ENCODE data around the gene TNNT1. TPM values are rescaled to one million over a fixed set of nuclear protein-coding genes. Genes with fewer than 3 reads are reported as not detected.
A peak's percentile ranks its signal among the peaks of the same experiment; 100 is the strongest.

TNNT1 gene
- total and polyA plus RNA-seq, 5 donors = 8.0 to 34.8 (median 16.4) TPM

DNA sequence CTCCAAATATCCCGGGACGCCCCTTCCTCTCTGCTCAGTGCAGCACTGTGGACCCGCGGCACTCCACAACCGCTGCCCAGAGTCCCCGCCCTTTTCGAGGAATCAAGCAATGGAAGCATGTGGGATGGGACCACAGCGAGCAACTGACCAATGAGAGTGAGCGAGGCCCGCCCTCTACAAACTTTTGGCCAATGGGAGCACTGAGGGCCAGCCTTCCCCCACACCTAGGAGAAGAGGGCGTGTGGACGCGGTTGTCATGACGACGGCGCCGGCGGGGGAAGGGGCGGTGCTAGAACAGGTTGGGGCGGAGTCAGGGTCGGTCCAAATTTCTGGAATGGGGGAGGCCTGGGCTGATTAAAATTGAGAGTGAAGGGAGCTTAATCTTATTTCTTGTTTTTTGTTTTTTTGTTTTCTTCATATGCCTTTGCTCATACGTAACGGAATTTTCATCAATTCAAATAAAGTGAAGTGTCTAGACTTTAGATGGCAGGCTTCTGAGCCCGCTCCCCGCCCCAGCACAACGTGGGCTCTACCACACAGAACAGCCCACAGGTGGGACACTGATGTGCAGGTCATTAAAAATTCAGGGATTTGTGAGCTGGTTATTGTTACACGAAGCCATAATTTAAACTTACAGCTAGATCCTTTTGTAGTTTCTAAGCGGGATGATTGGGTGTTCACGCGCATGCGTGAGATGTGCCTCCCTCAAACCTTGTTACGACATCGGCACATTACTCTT, 17.7 kb upstream of the TNNT1 start, which contains the start of gene DNAAF3:
Gene DNAAF3 (minus strand): TSS at position 84 of the 739 bp plus-strand sequence. CDS start 200 bp downstream, outside the sequence.
- Histone ChIP-seq H3K9me3 (ENCODE audit: control insufficient read depth, low read length) (no peaks in the 10 kb centered on the region), H3K4me1 (ENCODE audit: control insufficient read depth, insufficient read depth, low read length) (no peaks in the 10 kb centered on the region), H3K27ac (ENCODE audit: low read length) (no peak within 1 kb of the TSS), H3K27me3 (ENCODE audit: control insufficient read depth, insufficient read depth) (no peaks in the 10 kb centered on the region), H3K4me3 (ENCODE audit: low read length) (peak within 1 kb of the TSS; percentile 30)
- 2% methylated on average over 33 of the region's 33 CpGs for WGBS
- ATAC-seq = peak; percentile 99
- intact Hi-C loops (cut with DNase I) = no loop called here
- peak; percentile 93 to 97 (median 95) for DNase-seq

- intact Hi-C loops (cut with DNase I) = no loop called here
- Histone ChIP-seq H3K4me3 (ENCODE audit: low read length) (peak overlapping the region; percentile 30), H3K27me3 (ENCODE audit: control insufficient read depth, insufficient read depth) (no peaks in the 10 kb centered on the region), H3K4me1 (ENCODE audit: control insufficient read depth, insufficient read depth, low read length) (no peaks in the 10 kb centered on the region), H3K27ac (ENCODE audit: low read length) (no peak overlapping the region), H3K9me3 (ENCODE audit: control insufficient read depth, low read length) (no peaks in the 10 kb centered on the region)
- ATAC-seq (peak; percentile 63 to 77), DNase-seq (peak; percentile 57 to 84 (median 76))
- 2% methylated on average over 34 of the region's 34 CpGs for WGBS
Observed at GRCh38 chr19:55165952-55166529, 17.0 kb upstream of the TNNT1 start.

DNA sequence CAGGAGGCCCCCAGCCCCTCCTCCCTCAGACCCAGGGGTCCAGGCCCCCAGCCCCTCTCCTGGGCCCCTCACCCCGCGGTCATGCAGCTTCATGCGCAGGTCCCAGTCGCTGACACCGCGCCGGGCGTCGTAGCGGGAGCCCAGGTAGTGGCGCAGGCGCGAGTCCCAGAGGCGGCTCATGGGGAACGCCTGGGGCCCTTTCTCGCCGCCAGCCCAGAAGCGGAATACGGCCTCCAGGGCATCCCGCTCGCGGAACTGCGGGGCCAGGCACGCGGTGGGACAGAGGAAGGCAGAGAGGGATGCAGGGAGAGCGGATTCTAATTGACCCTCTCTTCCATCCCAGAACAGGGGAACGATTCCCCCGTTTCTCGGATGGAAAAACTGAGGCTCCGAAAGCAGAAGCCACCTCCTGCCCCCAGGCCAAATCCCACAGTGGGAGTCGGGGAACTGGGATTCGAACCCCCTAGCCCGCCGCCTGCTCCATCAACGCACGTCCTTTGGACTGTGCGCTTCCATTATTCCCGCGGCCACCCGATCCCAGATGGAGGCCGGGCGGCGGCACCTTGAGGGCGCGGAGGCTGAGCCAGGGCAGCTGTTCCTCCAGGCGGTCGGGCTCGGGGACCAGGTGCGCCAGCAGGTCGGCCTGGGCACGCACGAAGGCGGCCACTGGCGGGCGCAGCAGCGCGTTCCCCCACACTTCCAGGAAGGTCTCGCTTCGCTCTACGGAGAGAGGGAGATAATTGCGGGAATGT, 12.7 kb upstream of the TNNT1 start:
- 34% methylated on average over 61 of the region's 61 CpGs for WGBS
- H3K9me3 ChIP-seq (ENCODE audit: control insufficient read depth, low read length) = no peaks in the 10 kb centered on the region
- DNase-seq (peak in 1 of 3 donors; percentile 39), ATAC-seq (no peak)
- H3K27ac ChIP-seq (ENCODE audit: low read length) = no peak overlapping the region
- H3K27me3 ChIP-seq (ENCODE audit: control insufficient read depth, insufficient read depth) = no peaks in the 10 kb centered on the region
- no peak overlapping the region for H3K4me3 ChIP-seq (ENCODE audit: low read length)
- intact Hi-C loops (cut with DNase I) = no loop called here
- no peaks in the 10 kb centered on the region for H3K4me1 ChIP-seq (ENCODE audit: control insufficient read depth, insufficient read depth, low read length)

- DNase-seq = peak in 1 of 3 donors; percentile 40
- no peak overlapping the region for H3K4me3 ChIP-seq (ENCODE audit: low read length)
- 17% methylated on average over 32 of the region's 32 CpGs for WGBS
- H3K27ac ChIP-seq (ENCODE audit: low read length) = no peak overlapping the region
- no peaks in the 10 kb centered on the region for H3K27me3 ChIP-seq (ENCODE audit: control insufficient read depth, insufficient read depth)
- no peaks in the 10 kb centered on the region for H3K9me3 ChIP-seq (ENCODE audit: control insufficient read depth, low read length)
- intact Hi-C loops (cut with DNase I) = no loop called here
- no peak for ATAC-seq
- no peaks in the 10 kb centered on the region for H3K4me1 ChIP-seq (ENCODE audit: control insufficient read depth, insufficient read depth, low read length)
Observed at GRCh38 chr19:55160986-55161365, 12.0 kb upstream of the TNNT1 start.

GRCh38 chr19:55160128-55160985, 11.4 kb upstream of the TNNT1 start:
- H3K4me1 ChIP-seq (ENCODE audit: control insufficient read depth, insufficient read depth, low read length) = no peaks in the 10 kb centered on the region
- H3K27ac ChIP-seq (ENCODE audit: low read length) = peak overlapping the region; percentile 63
- WGBS = 1% methylated on average over 33 of the region's 33 CpGs
- H3K27me3 ChIP-seq (ENCODE audit: control insufficient read depth, insufficient read depth) = no peaks in the 10 kb centered on the region
- DNase-seq (peak; percentile 85 to 95 (median 92)), ATAC-seq (peak; percentile 53 to 56)
- H3K9me3 ChIP-seq (ENCODE audit: control insufficient read depth, low read length) = no peaks in the 10 kb centered on the region
- H3K4me3 ChIP-seq (ENCODE audit: low read length) = peak overlapping the region; percentile 6
- intact Hi-C loops (cut with DNase I) = no loop called here

DNA sequence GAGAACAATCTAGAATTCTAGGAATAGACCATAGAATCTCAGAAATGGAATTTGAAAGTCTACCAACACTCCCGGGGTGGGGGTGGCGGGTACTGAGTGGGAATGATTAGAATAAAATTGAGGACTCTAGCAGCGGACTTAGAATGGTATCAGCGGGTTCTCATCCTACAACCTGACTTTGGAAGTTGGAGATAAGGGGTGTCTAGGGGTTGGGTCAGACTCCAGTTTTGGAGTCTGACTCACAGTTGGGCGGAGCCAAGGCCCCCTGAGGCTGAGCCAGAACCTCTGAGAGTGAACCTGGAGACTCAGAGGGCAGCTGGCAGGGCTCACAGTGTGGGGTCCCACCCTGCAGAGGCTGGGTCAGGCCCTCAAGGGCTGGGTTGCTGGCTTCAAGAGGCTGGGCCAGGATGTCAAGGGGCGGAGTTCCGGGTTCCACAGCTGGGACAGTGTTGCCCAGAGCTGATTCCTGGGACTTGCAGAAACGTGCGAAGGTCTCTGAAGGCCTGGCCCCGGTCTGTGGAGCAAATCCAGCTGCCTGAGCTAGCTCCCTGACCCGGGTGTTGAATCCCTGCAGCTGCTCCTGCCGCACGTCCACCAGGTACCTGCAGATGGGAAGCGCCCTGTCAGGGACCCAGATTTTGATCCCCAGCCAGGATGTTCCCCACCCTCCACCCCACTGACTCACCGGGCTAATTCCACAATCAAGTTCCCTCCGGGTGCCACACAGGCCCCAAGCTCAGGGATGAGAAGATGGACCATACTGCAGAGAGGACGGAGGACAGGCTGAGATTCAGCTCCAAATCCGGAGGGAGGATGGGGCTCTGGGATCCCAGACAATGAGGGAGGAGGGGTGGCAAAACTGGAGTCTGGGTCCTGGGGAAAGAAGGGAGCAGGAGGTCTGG, 10.1 kb upstream of the TNNT1 start:
- peak overlapping the region; percentile 6 for H3K4me3 ChIP-seq (ENCODE audit: low read length)
- WGBS = 29% methylated on average over 18 of the region's 18 CpGs

DNA sequence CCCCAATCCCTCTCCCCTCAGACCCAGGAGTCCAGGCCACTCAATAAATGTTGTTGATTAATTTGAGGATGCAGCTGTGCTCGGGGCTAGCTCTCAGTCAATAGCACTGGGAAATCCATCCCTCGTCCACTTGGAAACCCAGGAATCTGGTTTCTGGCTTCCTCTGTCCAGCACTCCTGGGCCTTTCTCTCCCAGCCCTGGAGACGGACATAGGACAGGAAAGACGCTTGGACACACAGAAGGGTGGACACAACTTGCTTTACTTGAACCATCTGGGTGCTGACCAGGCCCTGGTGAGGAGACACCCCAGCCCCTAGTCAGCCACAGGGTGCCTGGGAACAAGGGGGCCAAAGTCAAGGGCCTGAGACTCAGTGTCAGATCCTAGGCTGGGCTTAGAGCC, 9.4 kb upstream of the TNNT1 start:
- peak in 1 of 3 donors; percentile 27 for DNase-seq
- ATAC-seq = no peak
- Histone ChIP-seq H3K4me3 (ENCODE audit: low read length) (no peak overlapping the region), H3K27ac (ENCODE audit: low read length) (peak overlapping the region; percentile 98), H3K4me1 (ENCODE audit: control insufficient read depth, insufficient read depth, low read length) (no peaks in the 10 kb centered on the region), H3K9me3 (ENCODE audit: control insufficient read depth, low read length) (no peaks in the 10 kb centered on the region), H3K27me3 (ENCODE audit: control insufficient read depth, insufficient read depth) (no peaks in the 10 kb centered on the region)
- intact Hi-C loops (cut with DNase I) = no loop called here
- WGBS = 33% methylated on average over 4 of the region's 4 CpGs

More for the DNA sequence above, 10.1 kb upstream of the TNNT1 start:
- intact Hi-C loops (cut with DNase I) = no loop called here
- Histone ChIP-seq H3K9me3 (ENCODE audit: control insufficient read depth, low read length) (no peaks in the 10 kb centered on the region), H3K27me3 (ENCODE audit: control insufficient read depth, insufficient read depth) (no peaks in the 10 kb centered on the region), H3K27ac (ENCODE audit: low read length) (peak overlapping the region; percentile 98), H3K4me1 (ENCODE audit: control insufficient read depth, insufficient read depth, low read length) (no peaks in the 10 kb centered on the region)
- DNase-seq (peak; percentile 84 to 91 (median 88)), ATAC-seq (peak; percentile 70 to 85)

DNA sequence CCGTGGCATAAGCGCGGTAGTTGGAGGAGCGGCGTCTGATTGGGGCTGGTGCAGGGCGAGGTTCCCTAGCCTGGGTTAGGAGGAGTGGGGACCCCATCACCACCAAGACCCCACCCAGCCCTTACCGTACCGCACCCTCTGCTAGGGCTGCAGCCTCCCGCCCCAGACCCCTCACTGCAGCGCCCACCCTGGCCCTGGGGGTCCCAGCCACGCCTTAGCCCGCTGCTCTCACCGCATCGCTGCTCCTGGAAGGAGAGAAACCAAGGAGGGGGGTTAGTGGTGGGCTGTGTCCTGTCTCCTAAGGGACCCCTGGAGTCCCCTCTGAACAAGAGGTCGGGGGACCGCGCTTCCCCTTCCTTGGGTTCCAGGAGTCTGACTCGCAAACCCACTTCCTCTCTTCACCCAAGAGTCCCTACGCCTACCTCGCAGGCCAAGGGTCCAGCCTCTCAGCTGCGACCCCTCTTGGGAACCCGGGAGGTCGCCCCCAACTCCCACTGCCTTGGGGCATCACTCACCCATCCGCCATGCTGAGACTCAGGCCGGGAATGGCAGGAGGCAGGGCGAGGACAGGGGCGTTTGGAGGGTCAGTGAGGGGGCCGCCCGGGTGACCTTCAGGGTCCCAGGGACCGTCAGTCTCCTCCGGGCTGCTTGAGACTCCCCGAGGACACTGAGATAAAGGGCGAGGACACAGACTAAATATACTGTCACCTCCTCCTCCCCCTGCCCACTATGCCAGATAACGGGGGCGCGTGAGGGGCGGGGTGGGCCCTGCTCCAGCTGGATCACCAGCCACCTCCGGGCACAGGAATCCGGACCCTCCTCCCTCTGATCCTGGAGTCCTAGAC, 8.3 kb upstream of the TNNT1 start, which contains the start of gene TNNI3:
Gene TNNI3 (minus strand): TSS at position 669 of the 845 bp plus-strand sequence. CDS start 143 bp downstream, at position 526.
- Histone ChIP-seq H3K27me3 (ENCODE audit: control insufficient read depth, insufficient read depth) (no peaks in the 10 kb centered on the region), H3K4me3 (ENCODE audit: low read length) (peak within 1 kb of the TSS; percentile 61), H3K4me1 (ENCODE audit: control insufficient read depth, insufficient read depth, low read length) (no peaks in the 10 kb centered on the region), H3K27ac (ENCODE audit: low read length) (peak within 1 kb of the TSS; percentile 98), H3K9me3 (ENCODE audit: control insufficient read depth, low read length) (no peaks in the 10 kb centered on the region)
- intact Hi-C loops (cut with DNase I) = no loop called here
- DNase-seq (peak in 2 of 3 donors; percentile 83 to 91), ATAC-seq (peak; percentile 40 to 41)
- WGBS = 25% methylated on average over 39 of the region's 39 CpGs
